K562 (cell line): ENCODE results near the gene CCDC33. TPM values are rescaled to one million over a fixed set of nuclear protein-coding genes. Genes with fewer than 3 reads are reported as not detected.

Source experiments
- HLTF ChIP-seq: fragments of 450-650 bp; IDR thresholded peaks from 2 replicates; pipeline ENCODE4 v1.6.1; 2016
- MTF1 ChIP-seq: fragments of 250-450 bp; sonication (Bioruptor Pico); IDR thresholded peaks from 2 replicates; pipeline ENCODE4 v1.9.0; 2021; ENCODE audit warnings: moderate library complexity, mild to moderate bottlenecking, inconsistent platforms, borderline replicate concordance
- NCOA6 ChIP-seq: fragments of 450-650 bp; IDR thresholded peaks from 2 replicates; pipeline ENCODE4 v1.6.1; 2017; ENCODE audit warnings: mild to moderate bottlenecking
- POLR3A ChIP-seq: IDR thresholded peaks from 2 replicates; pipeline ENCODE4 v1.6.1; 2011; ENCODE audit warnings: borderline replicate concordance, mild to moderate bottlenecking, moderate library complexity; ENCODE audit not compliant: insufficient read length, insufficient read depth; ENCODE audit errors: extremely low read depth
- RB1 ChIP-seq: fragments of 450-650 bp; IDR thresholded peaks from 2 replicates; pipeline ENCODE4 v1.6.1; 2017; ENCODE audit warnings: low read depth, mild to moderate bottlenecking
- polyA plus RNA-seq, 8 experiments: library from polyadenylated mRNA; depleted of rRNA in 4 of 8; stranded (reverse) in 5 of 8; unstranded in 3 of 8; fragments of >200 nt; fragmentation: Nextera tagmentation in 2 of 8; fragmentation: Illumina TruSeq in 1 of 8; extraction: Ambion mirVana in 2 of 8; extraction: Trizol in 1 of 8; gene quantifications; 2 replicates each; pipeline versions ENCODE4 v1.2.1 to v1.2.3, GENCODE V29; 2011 to 2014; ENCODE audit warnings: inconsistent platforms in 1 of 8, missing spikeins in 1 of 8
- total RNA-seq, 7 experiments: library from RNA; depleted of rRNA in 6 of 7; stranded (reverse); fragments of >200 nt in 6 of 7; fragmentation: Illumina TruSeq in 2 of 7; extraction: Trizol in 2 of 7; gene quantifications; 2 replicates each; pipeline versions ENCODE4 v1.2.1 to v1.2.3, GENCODE V29; 2011 to 2021; ENCODE audit warnings: low replicate concordance in 1 of 7
- TF ChIP-seq, protein P1 (sequence below), 3 experiments: IDR thresholded peaks in 2 of 3; conservative IDR thresholded peaks in 1 of 3; 2 replicates each; pipeline ENCODE4 v1.5.1; 2011 to 2012; ENCODE audit warnings: low read length in 3 of 3, mild to moderate bottlenecking in 3 of 3, control low read depth in 2 of 3, improper control_type of control experiment in 1 of 3, inconsistent platforms in 1 of 3, low read depth in 1 of 3, mixed read lengths in 1 of 3, moderate library complexity in 1 of 3; ENCODE audit not compliant: insufficient read depth in 2 of 3
- TF ChIP-seq, protein P2 (sequence below): fragments of 250-450 bp; sonication (Bioruptor Pico); IDR thresholded peaks from 2 replicates; pipeline ENCODE4 v1.4.0; 2020
- TF ChIP-seq, protein P3 (sequence below), 2 experiments: fragments of 450-650 bp; IDR thresholded peaks; 2 replicates each; pipeline ENCODE4 v1.6.1; 2016; ENCODE audit warnings: mild to moderate bottlenecking in 2 of 2, borderline replicate concordance in 1 of 2, low read depth in 1 of 2, moderate library complexity in 1 of 2

CCDC33 gene
- total and polyA plus RNA-seq, 9 of the 15 experiments (the other 6 are each of a cell fraction or from before 2014, with no cell fraction given): 0.08 to 1.1 (median 0.15) TPM; not detected in 4

DNA sequence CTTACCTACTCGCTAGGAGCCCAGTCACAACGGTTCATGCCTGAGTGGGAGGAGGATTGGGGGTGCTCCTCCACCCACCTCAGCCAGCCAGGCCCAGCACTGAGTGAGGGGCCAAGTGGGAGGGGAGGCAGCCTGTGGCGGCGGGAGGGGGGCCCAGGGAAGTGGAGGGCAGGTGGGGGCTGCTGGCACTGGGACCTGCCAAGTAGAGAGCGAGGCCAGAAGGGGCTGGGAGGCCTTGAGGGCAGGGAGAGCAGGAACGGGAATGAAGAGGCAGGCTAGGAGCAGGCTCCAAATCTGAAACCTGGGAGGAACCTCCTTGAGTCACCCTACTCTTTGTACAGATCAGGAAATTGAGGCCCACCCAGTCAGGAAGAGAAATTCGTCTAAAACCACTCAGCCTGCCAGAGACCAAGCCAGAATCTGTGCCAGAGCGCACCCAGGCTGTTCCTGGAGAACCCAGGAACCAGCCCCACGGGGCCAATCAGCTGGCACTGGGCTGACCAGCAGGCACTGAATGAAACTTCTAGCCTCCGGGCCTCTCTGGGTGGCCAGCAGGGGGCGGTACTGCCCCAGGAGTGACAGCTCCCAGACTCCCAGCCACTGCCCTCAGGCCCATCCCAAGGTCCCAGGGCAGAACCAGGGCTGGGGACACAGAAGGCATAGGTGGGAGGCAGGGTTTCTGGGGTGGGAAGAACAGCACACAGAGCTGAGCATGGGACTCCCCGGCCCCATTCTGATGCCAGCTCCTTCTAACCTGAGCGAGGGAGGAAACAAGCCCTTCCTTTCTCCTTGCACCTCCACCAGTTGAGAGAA is 146.1 kb downstream of the CCDC33 start (continued):
- TF ChIP-seq, protein P1, sequence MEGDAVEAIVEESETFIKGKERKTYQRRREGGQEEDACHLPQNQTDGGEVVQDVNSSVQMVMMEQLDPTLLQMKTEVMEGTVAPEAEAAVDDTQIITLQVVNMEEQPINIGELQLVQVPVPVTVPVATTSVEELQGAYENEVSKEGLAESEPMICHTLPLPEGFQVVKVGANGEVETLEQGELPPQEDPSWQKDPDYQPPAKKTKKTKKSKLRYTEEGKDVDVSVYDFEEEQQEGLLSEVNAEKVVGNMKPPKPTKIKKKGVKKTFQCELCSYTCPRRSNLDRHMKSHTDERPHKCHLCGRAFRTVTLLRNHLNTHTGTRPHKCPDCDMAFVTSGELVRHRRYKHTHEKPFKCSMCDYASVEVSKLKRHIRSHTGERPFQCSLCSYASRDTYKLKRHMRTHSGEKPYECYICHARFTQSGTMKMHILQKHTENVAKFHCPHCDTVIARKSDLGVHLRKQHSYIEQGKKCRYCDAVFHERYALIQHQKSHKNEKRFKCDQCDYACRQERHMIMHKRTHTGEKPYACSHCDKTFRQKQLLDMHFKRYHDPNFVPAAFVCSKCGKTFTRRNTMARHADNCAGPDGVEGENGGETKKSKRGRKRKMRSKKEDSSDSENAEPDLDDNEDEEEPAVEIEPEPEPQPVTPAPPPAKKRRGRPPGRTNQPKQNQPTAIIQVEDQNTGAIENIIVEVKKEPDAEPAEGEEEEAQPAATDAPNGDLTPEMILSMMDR (IDR thresholded peaks at IDR 0.05 in 2 of 3, conservative IDR thresholded peaks at IDR 0.05 in 1 of 3; ENCODE audit: insufficient read depth in 2 of 3, low read depth in 1 of 3, low read length in 3 of 3): peak; percentile 96 to 98 (median 97)
- TF ChIP-seq NCOA6 (no peak), HLTF (no peak), RB1 (peak; percentile 80), MTF1 (no peak), POLR3A (no peak)
- TF ChIP-seq, protein P2, sequence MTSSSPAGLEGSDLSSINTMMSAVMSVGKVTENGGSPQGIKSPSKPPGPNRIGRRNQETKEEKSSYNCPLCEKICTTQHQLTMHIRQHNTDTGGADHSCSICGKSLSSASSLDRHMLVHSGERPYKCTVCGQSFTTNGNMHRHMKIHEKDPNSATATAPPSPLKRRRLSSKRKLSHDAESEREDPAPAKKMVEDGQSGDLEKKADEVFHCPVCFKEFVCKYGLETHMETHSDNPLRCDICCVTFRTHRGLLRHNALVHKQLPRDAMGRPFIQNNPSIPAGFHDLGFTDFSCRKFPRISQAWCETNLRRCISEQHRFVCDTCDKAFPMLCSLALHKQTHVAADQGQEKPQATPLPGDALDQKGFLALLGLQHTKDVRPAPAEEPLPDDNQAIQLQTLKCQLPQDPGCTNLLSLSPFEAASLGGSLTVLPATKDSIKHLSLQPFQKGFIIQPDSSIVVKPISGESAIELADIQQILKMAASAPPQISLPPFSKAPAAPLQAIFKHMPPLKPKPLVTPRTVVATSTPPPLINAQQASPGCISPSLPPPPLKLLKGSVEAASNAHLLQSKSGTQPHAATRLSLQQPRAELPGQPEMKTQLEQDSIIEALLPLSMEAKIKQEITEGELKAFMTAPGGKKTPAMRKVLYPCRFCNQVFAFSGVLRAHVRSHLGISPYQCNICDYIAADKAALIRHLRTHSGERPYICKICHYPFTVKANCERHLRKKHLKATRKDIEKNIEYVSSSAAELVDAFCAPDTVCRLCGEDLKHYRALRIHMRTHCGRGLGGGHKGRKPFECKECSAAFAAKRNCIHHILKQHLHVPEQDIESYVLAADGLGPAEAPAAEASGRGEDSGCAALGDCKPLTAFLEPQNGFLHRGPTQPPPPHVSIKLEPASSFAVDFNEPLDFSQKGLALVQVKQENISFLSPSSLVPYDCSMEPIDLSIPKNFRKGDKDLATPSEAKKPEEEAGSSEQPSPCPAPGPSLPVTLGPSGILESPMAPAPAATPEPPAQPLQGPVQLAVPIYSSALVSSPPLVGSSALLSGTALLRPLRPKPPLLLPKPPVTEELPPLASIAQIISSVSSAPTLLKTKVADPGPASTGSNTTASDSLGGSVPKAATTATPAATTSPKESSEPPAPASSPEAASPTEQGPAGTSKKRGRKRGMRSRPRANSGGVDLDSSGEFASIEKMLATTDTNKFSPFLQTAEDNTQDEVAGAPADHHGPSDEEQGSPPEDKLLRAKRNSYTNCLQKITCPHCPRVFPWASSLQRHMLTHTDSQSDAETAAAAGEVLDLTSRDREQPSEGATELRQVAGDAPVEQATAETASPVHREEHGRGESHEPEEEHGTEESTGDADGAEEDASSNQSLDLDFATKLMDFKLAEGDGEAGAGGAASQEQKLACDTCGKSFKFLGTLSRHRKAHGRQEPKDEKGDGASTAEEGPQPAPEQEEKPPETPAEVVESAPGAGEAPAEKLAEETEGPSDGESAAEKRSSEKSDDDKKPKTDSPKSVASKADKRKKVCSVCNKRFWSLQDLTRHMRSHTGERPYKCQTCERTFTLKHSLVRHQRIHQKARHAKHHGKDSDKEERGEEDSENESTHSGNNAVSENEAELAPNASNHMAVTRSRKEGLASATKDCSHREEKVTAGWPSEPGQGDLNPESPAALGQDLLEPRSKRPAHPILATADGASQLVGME (CRISPR knock-in tag): peak; percentile 61; the same call in 1 of the 2 replicates
- TF ChIP-seq, protein P3, sequence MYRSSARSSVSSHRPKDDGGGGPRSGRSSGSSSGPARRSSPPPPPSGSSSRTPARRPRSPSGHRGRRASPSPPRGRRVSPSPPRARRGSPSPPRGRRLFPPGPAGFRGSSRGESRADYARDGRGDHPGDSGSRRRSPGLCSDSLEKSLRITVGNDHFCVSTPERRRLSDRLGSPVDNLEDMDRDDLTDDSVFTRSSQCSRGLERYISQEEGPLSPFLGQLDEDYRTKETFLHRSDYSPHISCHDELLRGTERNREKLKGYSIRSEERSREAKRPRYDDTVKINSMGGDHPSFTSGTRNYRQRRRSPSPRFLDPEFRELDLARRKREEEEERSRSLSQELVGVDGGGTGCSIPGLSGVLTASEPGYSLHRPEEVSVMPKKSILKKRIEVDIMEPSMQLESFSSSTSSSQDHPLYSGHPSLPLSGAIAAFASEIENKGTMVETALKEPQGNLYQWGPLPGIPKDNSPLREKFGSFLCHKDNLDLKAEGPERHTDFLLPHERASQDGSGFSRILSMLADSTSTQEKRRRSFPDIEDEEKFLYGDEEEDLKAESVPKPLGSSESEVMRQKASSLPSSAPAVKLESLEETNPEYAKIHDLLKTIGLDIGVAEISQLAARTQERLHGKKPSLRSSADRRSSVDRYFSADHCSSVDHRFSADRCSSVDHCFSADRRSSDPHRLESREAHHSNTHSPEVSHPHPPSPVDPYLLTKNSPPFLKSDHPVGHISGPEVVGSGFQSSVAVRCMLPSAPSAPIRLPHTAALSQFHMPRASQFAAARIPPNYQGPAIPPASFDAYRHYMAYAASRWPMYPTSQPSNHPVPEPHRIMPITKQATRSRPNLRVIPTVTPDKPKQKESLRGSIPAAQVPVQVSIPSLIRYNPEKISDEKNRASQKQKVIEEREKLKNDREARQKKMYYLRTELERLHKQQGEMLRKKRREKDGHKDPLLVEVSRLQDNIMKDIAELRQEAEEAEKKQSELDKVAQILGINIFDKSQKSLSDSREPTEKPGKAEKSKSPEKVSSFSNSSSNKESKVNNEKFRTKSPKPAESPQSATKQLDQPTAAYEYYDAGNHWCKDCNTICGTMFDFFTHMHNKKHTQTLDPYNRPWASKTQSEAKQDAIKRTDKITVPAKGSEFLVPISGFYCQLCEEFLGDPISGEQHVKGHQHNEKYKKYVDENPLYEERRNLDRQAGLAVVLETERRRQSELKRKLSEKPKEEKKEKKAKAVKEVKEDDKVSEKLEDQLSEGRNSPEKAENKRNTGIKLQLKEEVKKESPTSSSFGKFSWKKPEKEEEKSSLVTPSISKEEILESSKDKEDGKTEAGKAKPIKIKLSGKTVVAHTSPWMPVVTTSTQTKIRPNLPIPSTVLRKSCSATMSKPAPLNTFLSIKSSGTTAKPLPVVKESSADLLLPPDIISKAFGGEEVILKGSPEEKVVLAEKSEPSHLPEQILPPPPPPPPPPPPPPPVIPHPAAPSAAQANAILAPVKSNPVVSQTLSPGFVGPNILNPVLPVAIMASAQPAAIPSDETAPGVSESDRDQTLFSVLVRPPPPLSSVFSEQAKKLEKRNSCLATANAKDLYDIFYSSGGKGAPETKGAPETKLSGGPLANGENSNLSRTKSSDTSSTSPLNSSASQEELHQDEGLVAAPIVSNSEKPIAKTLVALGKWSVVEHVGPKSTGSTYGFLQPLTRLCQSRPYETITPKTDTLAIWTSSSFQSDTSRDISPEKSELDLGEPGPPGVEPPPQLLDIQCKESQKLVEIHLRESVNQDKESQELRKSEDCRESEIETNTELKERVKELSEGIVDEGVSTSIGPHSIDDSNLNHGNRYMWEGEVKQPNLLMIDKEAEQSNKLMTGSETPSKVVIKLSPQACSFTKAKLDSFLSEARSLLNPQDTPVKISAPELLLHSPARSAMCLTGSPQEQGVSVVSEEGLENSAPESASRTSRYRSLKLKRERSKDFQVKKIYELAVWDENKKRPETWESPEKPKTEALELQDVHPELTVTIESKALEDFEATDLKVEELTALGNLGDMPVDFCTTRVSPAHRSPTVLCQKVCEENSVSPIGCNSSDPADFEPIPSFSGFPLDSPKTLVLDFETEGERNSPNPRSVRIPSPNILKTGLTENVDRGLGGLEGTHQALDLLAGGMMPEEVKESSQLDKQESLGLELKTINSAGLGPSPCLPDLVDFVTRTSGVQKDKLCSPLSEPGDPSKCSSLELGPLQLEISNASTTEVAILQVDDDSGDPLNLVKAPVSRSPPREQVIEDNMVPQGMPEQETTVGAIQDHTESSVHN (IDR thresholded peaks at IDR 0.05; ENCODE audit: borderline replicate concordance in 1 of 2, low read depth in 1 of 2): no peak
